ENCODE data around the gene CHI3L2. TPM values are rescaled to one million over a fixed set of nuclear protein-coding genes. Genes with fewer than 3 reads are reported as not detected.

Gene CHI3L2

DNA sequence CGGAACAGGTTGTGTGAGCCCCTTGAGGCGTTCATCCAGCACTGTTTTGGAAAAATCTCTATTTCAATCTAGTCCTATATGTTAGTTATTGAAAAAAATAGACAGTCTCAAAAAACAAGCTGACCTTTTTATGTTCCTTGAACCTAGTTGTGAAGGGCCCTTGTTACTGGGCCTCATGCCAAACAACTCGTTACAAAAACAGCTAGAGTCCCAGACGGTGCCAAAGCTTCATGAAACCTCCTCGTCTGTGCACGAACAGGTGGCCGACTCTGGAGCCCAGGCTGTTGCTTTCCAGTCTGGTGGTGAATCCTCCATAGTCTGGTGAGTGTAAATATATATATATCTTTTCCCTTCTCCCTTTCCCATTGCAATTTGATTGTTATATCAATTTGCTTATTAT, 63.1 kb downstream of the CHI3L2 start, which contains the start of gene CHIA:
CHIA (plus strand) TSS at position 222 of the 400 bp plus-strand sequence. CDS start 19,617 bp downstream, outside the sequence.
- no peak within 1 kb of the TSS for H3K4me3 ChIP-seq (ENCODE audit: low read length in 2 of 2)
- H2AK5ac ChIP-seq (ENCODE audit: low read depth, low read length) = no peak within 1 kb of the TSS
- H4K8ac ChIP-seq (ENCODE audit: low read depth, low read length) = no peak within 1 kb of the TSS
- no peaks in the 10 kb centered on the region for H3K36me3 ChIP-seq (replicated peaks in 1 of 2; ENCODE audit: control insufficient read depth in 2 of 2, insufficient read depth in 2 of 2, low read length in 2 of 2)
- H2BK120ac ChIP-seq (ENCODE audit: low read depth, low read length) = no peak within 1 kb of the TSS
- no peaks in the 10 kb centered on the region for H3K9me3 ChIP-seq (replicated peaks in 1 of 2; ENCODE audit: control insufficient read depth in 2 of 2, insufficient read depth in 1 of 2, low read depth in 1 of 2, low read length in 2 of 2)
- no peak within 1 kb of the TSS for H2BK12ac ChIP-seq (ENCODE audit: low read length)
- no peaks in the 10 kb centered on the region for H3K4me1 ChIP-seq (ENCODE audit: control insufficient read depth in 2 of 2, insufficient read depth in 1 of 2, low read depth in 1 of 2, low read length in 2 of 2)
- no peak within 1 kb of the TSS for H3K4ac ChIP-seq (ENCODE audit: low read length)
- H3K27ac ChIP-seq (replicated peaks; ENCODE audit: low read length) = no peak within 1 kb of the TSS
- H3K27me3 ChIP-seq (ENCODE audit: control insufficient read depth in 3 of 3, insufficient read depth in 3 of 3, low read depth in 1 of 3, low read length in 3 of 3) = peaks cover 0 to 8% (median 0%) of the 10 kb centered on the region in 3 experiments
- no peak within 1 kb of the TSS for H3K18ac ChIP-seq (ENCODE audit: low read length)
- H3K4me2 ChIP-seq (ENCODE audit: insufficient read depth, low read length, poor library complexity, severe bottlenecking) = no peak within 1 kb of the TSS
- no CpG with 5 or more reads among the region's 7 CpGs for WGBS, 2 donors (ENCODE audit: extremely low coverage in 2 of 2, insufficient read length in 2 of 2, insufficient replicate concordance in 1 of 2)
- no peaks in the 10 kb centered on the region for H3K79me1 ChIP-seq (ENCODE audit: low read depth, low read length)
- no peak within 1 kb of the TSS for H2BK5ac ChIP-seq (ENCODE audit: low read length)
- H3K23ac ChIP-seq (ENCODE audit: low read depth, low read length, poor library complexity) = no peak within 1 kb of the TSS
- H3K9ac ChIP-seq (ENCODE audit: low read depth, low read length, poor library complexity) = no peak within 1 kb of the TSS
- no peak within 1 kb of the TSS for H2AFZ ChIP-seq (ENCODE audit: low read length)
- no peak within 1 kb of the TSS for H3K14ac ChIP-seq (ENCODE audit: low read length)
- no peak within 1 kb of the TSS for H4K91ac ChIP-seq (ENCODE audit: low read depth, low read length, poor library complexity)
- no peak within 1 kb of the TSS for H2BK15ac ChIP-seq (ENCODE audit: low read length)
- DNase-seq (ENCODE audit: low spot score) = no peak

Small RNAs within 50 kb of the gene (small RNA-seq; reads per million reads assigned to genes)
- gene AL355816.1 (ENCODE audit: insufficient read depth) = not detected

All from neuronal stem cell (in vitro differentiated cells).